GM19239 (cell line): ENCODE measurements around the gene SSU72.
"Not testable (repeated sequence)": the region's sequence is repeated elsewhere in the genome, so short reads cannot be mapped to it uniquely, and the experiment has no call there.

Source experiments
- DNase-seq: peaks from one replicate; pipeline ENCODE4 v3.0.0; 2011; ENCODE audit warnings: low spot score; ENCODE audit not compliant: insufficient read length
- FAIRE-seq: peaks from 2 replicates; lab custom pipeline; 2011; peaks lifted over from hg19 to GRCh38; lab: Jason Lieb, UNC

The SSU72 gene

DNA sequence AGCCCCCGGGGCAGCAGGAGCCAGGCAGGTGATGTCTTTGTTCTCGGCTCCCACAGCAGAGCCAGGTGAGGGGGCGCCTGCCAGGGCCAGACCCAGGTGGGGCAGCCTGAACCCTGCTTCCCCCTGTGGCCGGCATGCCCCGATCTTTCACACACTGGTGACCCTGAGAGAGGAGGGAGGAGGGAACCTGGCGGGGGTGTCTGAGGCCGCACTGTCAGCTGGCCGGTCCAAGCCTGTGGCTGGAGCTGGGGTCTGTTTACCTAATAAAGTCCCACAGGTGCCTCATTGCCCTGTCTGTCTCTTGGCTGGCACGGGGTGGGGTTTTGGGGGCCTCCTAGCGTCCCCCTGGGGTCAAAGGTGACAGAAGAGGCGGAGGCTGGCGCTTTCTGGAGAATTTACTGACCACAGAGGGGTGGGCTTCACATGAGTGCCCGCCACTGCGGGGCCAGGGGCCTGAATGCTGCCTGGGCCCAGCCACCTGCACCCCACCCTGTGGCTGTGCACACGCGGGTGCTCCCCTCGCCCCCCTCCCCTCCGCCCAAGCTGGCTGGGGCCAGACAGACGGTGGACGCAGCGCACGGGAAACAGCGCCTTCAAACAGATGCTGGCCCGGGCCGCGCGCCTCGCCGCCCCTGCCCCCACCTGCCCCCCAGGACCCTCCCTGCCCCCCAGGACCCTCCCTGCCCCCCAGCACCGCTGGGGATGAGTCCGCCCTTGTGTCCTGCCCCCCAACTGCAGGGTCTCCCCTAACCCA is 40.1 kb downstream of the SSU72 start:
- DNase-seq = no peak
- FAIRE-seq = no peak

DNA sequence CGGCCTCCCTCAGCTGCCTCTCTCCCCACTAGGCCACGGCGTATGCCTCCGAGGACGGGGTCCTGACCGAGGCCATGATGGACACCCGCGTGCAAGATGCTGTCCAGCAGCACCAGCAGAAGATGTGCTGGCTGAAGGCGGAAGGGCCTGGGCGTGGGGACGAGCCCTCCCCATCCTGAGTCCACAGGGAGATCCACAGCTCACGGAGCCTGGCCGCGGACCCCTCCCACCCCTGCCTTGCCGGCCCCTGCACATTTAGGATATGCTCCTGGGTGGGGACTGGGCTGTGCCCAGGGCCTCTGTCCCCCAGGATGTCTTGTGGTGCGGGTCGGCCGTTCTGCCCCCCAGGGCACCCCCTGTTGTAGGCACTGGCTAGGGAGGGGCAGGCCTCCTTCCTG is 40.8 kb downstream of the SSU72 start:
- not testable (repeated sequence) for DNase-seq, FAIRE-seq

GRCh38 chr1:1533176-1533893 is 41.3 kb downstream of the SSU72 start:
- not testable (repeated sequence) for FAIRE-seq, DNase-seq

DNA sequence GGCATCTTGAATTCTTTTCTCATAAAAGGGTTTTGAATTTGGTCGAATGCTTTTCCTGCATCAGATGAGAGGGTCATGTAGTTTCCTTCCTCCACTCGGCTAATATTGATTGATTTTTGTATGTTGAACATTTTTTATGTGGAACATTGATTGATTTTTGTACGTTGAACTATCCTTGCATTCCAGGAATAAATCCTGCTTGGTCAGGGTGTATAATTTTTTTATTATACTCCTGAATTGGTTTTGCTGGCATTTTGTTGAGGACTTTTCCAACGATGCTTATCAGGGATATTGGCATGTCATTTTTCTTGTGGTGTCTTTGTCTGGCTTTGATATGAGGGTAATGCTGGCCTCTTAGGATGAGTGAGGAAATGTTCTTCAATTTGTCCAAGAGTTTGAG is 42.7 kb downstream of the SSU72 start:
- FAIRE-seq (no peak), DNase-seq (no peak)

DNA sequence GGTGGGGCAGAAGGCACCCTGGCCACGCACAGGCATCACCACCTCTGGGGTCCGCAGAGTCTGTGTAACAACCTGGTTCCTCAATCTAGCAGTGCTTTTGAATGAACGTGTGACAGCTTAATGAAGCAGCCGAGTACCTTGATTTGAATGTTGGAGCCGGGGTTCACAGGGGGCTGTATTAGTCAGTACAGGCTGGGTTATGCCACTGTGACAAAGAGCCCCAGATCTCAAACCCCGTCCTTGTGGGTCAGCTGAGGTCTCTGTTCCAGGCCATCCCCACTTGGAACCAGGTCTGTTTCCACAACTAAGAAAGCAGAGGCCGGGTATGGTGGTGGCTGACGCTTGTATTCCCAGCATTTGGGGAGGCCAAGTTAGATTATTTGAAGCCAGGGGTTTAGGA is 44.7 kb downstream of the SSU72 start:
- DNase-seq = no peak
- FAIRE-seq = no peak

- DNase-seq = no peak
- no peak for FAIRE-seq
Measured at GRCh38 chr1:1529321-1529720, 45.3 kb downstream of the SSU72 start.

GRCh38 chr1:1528301-1529267 is 46.1 kb downstream of the SSU72 start:
- FAIRE-seq (no peak), DNase-seq (no peak)

DNA sequence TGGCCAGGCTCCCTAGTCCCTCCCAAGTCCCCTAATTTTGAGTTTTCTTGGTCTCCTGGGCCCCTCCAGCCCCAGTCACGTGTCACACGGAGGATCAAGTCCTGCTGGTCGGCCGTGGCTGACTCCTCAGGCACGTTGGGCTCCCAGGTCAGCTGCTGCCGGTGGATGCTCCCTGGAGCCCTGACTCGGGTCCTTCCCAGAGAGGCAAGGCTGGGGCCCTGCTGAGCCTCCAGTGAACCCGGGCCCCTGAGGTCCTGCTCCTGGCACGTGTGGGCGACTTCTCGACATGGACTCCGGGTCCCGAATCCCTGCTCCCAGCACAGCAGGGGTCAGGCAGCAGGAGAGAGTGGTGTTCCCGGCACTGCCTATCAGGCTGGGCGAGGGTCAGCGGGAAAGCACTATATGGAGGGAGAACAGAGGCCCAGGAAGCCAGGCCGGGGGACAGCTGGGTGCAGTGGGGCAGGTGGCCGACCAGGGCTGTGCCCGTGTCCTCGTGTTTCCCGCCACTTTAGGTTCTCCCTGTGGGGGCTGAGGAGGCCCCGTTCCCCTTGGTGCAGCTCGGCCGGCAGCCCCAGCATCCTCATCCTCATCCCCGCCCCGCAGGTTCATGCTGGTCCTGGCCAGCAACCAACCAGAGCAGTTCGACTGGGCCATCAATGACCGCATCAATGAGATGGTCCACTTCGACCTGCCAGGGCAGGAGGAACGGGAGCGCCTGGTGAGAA is 47.4 kb downstream of the SSU72 start:
- DNase-seq (no peak), FAIRE-seq (no peak)

DNA sequence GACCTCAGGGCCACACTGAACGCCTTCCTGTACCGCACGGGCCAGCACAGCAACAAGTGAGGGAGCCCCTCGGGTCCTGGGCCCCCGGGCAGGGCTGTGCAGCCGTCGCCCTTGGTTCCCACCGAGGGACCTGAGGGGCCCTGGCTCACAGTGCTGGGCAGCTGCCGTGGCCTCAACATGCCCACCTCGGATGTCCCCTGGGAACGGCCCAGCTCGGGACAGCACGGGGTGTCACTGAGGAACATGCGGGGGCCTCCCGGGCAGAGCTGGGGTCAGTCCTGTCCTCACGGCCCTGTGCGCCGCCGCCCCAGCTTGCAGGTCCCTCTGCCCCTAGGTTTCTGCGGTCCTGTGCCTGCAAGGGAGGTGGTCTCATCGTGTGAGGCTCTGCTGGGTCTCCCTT is 48.2 kb downstream of the SSU72 start:
- not testable (repeated sequence) for DNase-seq, FAIRE-seq

DNA sequence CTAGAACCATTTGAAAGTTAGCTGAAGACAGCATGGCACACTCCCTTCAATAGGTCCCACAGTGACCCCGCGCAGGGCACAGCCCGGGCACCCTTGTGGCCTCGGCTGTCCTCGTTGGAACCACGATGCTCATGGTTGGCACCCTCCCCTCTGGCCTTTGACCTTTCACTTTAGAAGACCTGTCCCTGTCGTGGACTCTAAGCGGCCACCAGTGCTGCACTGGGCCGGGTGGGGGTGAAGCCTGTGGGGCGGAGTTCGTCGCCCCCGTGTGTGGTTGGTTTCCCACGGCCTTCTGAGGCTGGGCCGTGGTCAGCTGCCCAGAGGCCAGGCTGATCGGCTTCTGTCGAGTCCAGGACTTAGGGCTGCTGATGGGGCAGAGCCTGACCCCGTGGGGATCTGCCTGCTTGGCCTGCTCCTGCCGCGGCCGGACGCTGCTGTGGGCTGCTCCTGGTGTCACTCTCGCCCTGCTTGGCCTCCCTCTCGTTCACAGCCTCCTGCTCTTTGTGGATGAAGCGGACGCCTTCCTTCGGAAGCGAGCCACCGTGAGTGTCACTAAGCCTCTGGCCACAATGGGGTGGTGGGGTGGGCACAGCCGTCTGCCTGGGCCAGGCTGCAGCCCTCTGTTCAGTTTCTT is 49.8 kb downstream of the SSU72 start:
- DNase-seq, FAIRE-seq: not testable (repeated sequence)

GRCh38 chr1:1523651-1524050 is 51.0 kb downstream of the SSU72 start:
- not testable (repeated sequence) for FAIRE-seq, DNase-seq

GRCh38 chr1:1523226-1523625 is 51.4 kb downstream of the SSU72 start:
- DNase-seq = not testable (repeated sequence)

GRCh38 chr1:1522536-1522935 is 52.1 kb downstream of the SSU72 start:
- not testable (repeated sequence) for DNase-seq, FAIRE-seq

More at GRCh38 chr1:1523226-1523625, 51.4 kb downstream of the SSU72 start:
- not testable (repeated sequence) for FAIRE-seq

DNA sequence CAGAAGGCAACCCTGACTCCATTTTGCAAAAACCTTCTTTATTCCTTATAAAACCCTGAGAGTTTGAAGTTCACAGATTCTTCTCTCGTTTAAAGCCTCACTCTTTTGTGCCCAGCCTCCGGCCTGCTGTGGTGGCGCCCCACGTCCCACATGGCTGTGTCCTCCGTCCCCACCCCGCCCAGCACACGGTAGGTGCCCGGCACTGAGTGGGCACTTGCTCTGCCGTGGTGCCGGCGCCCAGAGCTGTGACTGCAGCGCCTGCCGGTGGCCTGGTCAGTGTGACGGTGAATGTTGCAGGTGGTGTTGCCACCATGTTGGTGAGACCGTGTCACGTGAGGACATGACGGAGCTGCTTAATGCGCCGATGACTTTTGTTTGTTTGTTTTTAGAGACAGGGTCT is 53.3 kb downstream of the SSU72 start:
- FAIRE-seq (no peak), DNase-seq (no peak)

DNA sequence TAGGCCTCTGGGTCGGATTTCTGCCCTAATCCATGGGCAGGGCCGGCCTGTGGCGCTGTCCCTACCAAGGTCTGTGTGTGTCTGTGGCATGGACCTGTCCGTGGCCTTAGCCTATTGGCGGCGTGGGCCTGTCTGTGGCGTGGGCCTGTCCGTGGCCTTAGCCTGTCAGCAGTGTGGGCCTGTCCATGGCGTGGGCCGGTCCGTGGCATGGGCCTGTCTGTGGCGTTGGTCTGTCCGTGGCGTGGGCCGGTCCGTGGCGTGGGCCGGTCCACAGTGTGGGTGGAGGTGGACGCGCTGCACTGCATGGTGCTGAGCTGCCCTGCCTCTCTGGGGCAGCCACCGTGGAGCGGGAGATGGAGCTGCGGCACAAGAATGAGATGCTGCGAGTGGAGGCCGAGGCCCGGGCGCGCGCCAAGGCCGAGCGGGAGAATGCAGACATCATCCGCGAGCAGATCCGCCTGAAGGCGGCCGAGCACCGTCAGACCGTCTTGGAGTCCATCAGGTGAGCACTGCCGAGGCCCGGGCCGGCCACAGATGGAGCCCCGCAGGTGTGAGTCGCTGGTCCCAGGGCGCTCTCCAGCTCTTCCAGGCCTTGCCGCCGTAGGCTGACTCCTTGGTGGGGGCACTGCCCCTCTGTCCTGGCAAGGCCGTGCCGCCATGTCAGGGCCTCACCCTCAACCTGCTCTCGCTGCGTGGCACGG is 54.7 kb downstream of the SSU72 start:
- not testable (repeated sequence) for FAIRE-seq, DNase-seq

GRCh38 chr1:1518621-1519007 is 56.0 kb downstream of the SSU72 start:
- FAIRE-seq, DNase-seq: not testable (repeated sequence)

GRCh38 chr1:1517973-1518620 is 56.6 kb downstream of the SSU72 start:
- no peak for DNase-seq
- no peak for FAIRE-seq

- not testable (repeated sequence) for DNase-seq, FAIRE-seq
Measured at GRCh38 chr1:1516923-1517322, 57.7 kb downstream of the SSU72 start.
